Stimulated activated CD8-positive, alpha-beta memory T cell treated with anti-CD3 and anti-CD28 coated beads, Interleukin-15, amount 100 ng/mL, for 24 hours (primary cell): Measurements from ENCODE around the gene IDUA.
"Not testable (repeated sequence)": the region's sequence is repeated elsewhere in the genome, so short reads cannot be mapped to it uniquely, and the experiment has no call there.

Source experiments
- DNase-seq: peaks from one replicate; pipeline ENCODE4 v3.0.0-alpha.2; 2020; ENCODE audit warnings: low read depth

IDUA gene

DNA sequence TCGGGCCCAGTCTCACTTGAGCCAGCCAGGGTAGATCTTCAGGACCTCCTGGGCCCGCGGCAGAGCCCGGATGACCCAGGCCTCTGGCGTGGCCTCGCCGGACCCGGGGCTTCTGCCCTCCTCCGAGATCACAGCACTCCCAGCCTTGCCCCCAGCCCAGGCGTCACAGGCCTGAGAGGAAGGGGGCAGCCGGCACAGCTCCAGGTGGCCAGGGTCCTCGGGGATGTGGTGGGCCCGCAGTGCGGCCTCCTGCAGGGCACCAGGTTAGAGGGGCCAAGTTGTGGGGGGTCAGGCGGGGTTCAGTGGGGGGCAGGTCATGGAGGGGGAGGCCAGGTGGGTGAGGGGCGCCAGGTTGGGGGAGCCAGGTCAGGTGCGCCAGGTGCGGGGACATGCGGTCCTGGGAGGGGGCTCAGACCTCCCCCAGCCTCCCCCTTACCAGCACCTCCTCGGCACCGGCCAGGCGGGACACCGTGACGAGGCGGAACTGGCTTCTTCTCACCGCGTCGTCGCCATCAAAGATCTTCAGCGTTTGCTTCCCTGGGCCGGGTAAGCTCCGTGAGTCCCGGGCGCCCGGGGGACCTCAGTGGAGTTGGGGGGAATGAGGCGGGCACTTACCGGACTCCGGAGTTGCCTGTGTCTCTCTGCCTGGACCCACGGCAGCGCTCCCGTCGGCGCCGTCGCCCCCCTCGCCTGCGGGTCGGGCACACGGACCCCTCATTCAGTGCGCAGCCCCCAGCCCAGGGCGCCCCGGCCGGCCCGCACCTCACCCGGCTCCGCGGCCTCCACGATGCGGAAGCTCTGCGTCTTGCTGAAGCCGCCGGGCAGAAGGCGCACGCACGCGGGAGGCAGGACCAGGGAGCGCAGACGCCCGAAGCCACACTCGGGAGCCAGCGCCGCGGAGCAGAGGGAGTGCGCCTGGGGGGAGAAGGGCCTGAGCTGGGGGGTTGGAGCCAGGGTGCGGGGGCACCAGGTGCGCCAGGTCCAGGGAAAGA, 19.4 kb upstream of the IDUA start:
- no peak for DNase-seq

DNA sequence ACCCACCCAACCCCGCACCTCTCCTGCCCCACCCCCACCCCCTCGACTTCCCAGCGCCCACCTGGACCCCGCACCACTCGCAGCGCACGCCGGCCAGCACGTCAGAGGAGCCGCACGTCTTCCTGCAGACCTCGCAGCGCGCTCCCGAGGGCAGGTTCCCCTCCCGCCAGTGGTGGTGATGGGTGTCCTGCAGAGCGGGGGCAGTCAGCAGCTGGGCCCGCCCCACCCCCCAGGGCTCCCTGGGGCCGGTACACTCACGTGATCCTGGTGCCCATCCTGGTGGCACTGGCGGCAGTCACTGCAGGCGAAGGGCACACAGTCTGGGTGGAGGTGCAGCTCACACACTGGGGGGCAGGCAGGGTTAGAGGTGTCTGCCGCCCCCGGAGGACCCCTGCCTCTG, 18.6 kb upstream of the IDUA start:
- no peak for DNase-seq

- no peak for DNase-seq
These were observed 18.0 kb upstream of the IDUA start for GRCh38 chr4:968621-969394.

- DNase-seq, result no peak
These were observed 16.6 kb upstream of the IDUA start for GRCh38 chr4:970046-970745.

DNA sequence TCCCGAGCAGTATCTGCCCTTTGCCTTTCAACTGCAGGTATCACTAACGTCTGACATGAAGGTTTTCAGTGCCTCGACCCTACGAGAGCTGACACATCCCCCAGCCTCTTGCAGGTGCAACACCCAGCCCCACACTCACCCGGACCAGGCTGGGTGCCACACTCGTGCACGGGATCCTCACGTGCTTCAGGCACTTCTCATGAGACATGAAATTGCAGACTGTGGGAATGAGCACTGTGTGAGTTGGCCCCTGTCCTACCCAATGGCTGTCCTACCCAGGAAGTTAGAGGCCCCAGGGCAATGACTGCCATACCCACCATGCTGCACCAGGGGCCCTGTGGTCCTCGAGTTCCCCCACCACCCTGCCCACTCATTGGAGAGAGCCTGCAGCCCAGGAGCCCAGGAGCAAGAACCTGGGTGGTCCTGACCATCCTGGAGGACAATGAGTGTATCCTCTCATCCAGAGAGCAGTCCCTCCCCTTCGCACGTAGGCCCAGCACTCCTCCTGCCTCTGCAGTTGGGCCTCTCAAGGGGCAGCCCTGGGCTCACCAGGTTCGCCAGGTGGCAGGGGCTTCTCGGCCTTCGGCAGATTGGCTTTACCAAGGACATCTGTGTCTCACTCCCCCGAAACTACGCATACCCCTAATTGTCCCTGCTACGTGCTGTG, 15.9 kb upstream of the IDUA start:
- no peak for DNase-seq

DNA sequence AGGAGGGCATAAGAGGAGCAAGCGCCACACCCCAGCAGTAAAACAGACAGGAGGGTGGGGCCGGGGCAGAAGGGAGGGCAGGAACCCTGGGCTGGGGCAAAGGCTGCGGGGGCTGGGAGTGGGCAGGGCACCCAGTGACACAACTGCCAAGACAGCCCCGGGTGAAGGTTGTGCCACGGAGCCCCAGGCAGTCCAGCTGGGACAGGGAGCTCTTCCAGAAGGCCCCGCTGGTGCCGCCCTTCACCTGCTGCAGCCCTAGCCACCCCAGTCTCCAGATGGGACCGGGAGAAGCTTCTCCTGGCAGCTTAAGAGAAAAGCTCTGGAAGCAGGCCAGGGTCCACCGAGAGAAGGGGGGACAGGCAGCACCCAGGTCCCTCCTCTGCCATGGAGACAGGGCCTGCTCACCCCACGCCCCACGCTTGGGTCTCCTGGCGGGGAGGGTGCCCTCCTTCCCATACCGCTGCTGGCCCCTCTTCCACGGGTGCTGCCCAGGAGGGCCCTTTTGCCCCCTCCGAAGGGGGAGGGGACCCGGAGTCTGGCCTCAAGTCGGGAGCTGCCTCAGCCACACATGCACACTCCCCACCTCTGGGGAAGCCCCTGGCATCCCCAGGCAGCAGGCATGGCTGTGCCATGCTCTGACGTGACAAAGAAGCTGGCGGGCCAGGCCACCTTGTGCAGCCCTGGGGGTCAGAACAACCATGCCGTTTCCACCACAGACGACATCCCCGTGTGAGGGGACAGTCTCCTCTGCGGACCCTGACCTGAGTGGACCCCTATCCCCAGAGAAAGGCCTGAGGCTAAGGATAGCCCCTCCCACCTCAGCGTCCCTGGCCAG, 15.0 kb upstream of the IDUA start:
- no peak for DNase-seq

- DNase-seq, result peak; percentile 26
These were observed 14.0 kb upstream of the IDUA start for GRCh38 chr4:972651-973424.

GRCh38 chr4:973431-974397, 13.1 kb upstream of the IDUA start, which contains the start of gene DGKQ:
Gene DGKQ (minus strand): TSS chr4:973569. CDS start chr4:973482, 87 bp downstream.
- DNase-seq, result peak; percentile 82

GRCh38 chr4:974668-975067, 12.2 kb upstream of the IDUA start:
- DNase-seq, result no peak

DNA sequence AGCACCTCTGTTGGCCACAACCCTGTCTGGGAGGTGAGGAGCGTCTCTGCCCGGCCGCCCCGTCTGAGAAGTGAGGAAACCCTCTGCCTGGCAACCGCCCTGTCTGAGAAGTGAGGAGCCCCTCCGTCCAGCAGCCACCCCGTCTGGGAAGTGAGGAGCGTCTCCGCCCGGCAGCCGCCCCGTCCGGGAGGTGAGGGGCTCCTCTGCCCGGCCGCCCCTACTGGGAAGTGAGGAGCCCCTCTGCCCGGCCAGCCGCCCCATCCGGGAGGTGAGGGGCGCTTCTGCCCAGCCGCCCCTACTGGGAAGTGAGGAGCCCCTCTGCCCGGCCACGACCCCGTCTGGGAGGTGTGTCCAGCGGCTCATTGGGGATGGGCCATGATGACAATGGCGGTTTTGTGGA, 10.8 kb upstream of the IDUA start:
- not testable (repeated sequence) for DNase-seq

DNA sequence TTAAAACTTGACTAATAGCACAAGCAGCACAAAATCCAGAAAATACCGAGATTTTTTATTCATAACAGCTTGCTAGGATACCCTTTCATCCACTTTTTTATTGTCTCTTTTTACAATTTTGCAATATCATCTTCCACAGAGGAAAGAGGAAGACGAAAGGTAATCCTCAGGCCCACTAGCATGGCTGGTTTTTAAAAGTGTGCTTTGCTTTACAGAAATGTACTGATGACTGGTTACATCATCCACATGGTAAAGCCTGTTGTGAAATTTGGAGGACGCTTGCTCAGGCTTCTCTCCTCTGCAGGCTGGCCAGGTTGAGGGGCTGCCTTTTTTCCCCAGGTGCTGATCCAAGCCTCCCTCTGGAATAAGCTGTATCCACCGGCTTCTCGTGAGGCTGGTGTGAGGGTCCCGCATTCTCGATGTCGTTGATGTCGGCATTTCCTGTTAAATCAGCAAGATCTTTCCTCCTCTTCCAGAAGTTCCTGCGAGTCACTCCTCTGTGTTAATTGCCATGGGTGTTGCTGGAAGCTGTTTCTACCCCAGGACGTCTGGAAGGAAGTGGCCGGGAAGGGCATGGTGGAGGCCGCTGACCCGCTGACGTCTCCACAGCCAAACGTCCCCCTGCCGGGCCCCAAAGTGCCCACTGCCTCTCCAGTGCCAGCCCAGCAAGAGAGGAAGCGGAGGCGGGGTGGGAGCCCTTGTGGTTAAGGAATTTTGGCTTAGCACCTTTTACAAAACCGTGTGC, 7.7 kb upstream of the IDUA start:
- no peak for DNase-seq

- no peak for DNase-seq
These were observed 4.6 kb upstream of the IDUA start for GRCh38 chr4:982291-982690.

- DNase-seq, result no peak
These were observed 4.0 kb upstream of the IDUA start for GRCh38 chr4:982814-983213.

DNA sequence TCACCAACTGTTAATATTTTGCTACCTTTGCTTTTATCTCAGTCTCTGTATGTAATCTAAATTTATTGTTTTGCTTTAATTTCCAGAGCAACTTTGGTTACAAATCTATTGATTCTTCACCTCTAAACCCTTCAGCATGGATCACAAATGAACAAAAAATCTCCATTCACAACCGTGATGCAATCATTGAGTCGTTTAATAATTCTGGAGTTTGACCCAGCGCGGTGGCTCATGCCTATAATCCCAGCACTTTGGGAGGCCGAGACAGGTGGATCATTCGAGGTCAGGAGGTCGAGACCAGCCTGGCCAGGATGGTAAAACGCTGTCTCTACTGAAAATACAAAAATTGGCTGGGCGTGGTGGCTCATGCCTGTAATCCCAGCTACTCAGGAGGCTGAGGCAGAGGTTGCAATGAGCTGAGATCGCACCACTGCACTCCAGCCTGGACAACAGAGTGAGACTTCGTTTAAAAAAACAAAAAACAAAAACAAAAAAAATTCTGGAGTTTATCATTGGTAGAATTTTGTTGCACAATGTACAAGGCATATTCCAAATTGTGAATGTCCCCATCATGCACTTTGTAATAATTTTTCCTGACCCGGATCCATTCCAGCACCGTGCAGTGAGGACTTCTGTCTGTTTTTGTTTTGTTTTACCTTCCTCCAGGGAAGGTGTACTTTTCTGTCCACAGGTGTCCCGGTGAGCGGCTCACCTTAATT, 2.3 kb upstream of the IDUA start:
- DNase-seq, result no peak

- peak; percentile 53 for DNase-seq
These were observed 1.6 kb upstream of the IDUA start for GRCh38 chr4:985123-985830.

DNA sequence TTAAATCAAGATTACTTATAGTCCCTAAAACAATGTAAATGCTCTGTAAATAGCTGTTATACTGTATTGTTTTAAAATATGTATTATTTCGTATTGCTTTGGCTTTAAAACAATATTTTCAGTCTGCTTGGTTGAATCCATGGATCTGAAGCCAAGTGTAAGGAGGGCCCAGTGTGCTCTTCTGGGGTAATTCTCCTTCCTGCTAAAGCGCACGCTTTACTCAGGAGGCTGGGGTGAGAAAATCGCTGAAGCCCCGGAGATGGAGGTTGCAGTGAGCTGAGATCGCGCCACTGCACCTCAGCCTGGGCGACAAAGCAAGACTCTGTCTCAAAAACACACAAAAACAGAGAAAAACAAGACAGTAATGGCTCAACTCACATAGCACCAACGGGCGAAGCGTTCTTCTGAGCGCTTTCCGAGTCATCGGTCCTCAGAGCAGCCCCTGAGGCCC, 391 bp upstream of the IDUA start:
- no peak for DNase-seq
